CD4-positive, alpha-beta T cell treated with Interleukin-17A for 4 hours (primary cell): ENCODE results near the gene ZMIZ2.

Source experiments
- DNase-seq: peaks from one replicate; pipeline ENCODE4 v3.0.0-alpha.2; 2020; ENCODE audit warnings: mixed read lengths

ZMIZ2 gene

DNA sequence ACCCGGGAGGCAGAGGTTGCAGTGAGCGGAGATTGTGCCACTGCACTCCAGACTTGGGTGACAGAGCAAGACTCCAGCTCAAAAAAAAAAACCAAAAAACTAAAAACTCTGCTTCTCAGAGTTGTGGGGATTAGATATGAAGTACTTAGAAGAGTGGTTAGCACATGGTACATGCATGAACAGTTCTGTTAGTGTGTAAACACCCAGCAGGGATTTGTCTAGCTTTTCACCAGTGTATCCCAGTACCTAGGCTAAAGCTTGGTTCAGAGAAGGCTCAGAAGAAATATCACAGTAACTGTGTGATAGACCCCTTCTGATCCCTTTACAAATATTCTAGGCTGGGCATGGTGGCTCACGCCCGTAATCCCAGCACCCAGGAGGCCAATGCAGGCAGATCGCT, 57.3 kb downstream of the ZMIZ2 start:
- no peak for DNase-seq

DNA sequence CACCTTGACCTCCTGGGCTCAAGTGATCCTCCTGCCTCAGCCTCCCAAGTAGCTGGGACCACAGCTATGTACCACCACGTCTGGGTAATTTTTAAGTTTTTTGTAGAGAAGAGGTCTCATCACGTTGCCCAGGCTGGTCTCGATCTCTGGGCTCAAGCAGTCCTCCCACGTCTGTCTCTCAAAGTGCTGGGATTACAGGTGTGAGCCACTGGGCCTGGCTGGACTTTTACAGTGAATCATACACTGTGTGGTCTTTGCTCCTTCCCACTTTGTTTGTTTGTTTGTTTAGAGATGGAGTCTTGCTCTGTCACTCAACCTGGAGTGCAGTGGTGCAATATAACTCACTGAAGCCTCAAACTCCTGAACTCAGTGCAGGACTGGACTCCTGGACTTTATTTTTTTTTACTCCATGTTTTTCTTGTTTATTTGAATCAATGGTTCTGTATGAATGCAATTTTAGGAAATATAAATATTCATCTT, 60.3 kb downstream of the ZMIZ2 start:
- no peak for DNase-seq

DNA sequence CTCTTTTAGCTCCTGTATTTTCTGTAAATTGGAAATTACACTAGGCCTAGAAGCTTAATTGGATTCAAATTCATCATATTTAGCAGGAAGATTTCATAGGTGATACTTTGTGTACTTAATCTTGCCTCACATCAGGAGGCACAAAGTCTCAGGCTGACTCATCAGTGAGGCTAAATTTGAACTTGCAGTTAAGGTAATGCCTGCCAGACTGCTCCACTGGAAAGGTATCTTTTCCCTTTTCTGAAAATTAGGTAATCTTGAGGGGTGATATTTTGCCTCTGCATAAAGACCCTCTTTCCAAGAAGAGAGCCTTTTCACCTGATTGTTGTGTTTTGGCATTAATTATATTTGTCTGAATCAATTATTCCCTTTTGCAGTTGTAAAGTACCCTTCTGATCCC, 62.4 kb downstream of the ZMIZ2 start:
- DNase-seq: no peak

DNA sequence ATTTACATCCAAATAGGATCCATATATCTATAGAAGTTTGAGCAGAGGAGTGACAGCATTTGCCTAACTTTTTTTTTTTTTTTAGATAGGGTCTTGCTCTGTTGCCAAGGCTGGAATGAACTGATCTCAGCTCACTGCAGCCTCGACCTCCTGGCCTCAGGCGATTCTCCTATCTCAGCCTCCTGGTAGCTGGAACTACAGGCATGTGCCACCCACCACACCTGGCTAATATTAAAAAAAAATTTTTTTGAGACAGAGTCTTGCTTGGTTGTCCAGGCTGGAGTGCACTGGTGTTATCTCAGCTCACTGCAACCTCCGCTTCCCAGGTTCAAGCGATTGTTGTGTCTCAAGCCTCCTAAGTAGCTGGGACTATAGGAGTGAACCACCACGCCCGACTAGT, 62.9 kb downstream of the ZMIZ2 start:
- DNase-seq: no peak

GRCh38 chr7:44814919-44815318, 66.3 kb downstream of the ZMIZ2 start:
- DNase-seq: no peak

- DNase-seq: no peak
Measured at GRCh38 chr7:44819292-44819691, 70.6 kb downstream of the ZMIZ2 start.
